Vagina (tissue), 2 donors: ENCODE results near the gene ZBTB12.

Source experiments
- CTCF ChIP-seq, 3 experiments: fragments of 450-650 bp in 2 of 3; fragments of 200-600 bp in 1 of 3; sonication (generic) in 1 of 3; IDR thresholded peaks; one replicate each; pipeline ENCODE4 v1.5.1; 2017 to 2019; ENCODE audit warnings: antibody characterized with exemption in 3 of 3, mild to moderate bottlenecking in 2 of 3, moderate library complexity in 2 of 3
- POLR2AphosphoS5 ChIP-seq, 2 donors: sonication (generic); formaldehyde crosslinking; IDR thresholded peaks; one replicate each; pipeline ENCODE4 v1.9.0; 2017; ENCODE audit warnings: antibody characterized with exemption in 2 of 2, mild to moderate bottlenecking in 2 of 2, low read depth in 1 of 2; ENCODE audit not compliant: insufficient read depth in 1 of 2

DNA sequence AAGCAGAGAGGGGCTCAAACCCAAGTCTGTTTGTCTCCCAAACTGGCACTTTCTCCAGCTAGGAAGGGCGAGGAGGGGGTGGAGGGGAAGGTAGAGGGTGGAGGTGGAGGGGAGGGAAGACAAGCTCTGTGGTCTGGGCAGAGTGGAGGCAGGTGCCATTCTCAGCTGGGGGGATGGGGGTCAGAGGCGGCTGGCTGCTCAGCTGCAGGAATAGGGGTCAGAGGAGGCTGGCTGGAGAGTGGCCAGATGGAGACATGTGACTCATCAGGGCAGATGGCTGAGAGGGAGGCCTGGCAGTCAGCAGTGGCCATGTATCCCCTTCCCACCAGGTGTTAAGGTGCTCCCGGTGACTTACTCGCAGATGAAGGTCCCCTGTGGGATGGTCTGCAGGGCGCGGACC is 19.5 kb downstream of the ZBTB12 start:
- no peak for TF ChIP-seq CTCF (IDR thresholded peaks at IDR 0.05)
- no peak for TF ChIP-seq POLR2AphosphoS5 (IDR thresholded peaks at IDR 0.05; ENCODE audit: insufficient read depth in 1 of 2, low read depth in 1 of 2)
